Immature natural killer cell (primary cell): ENCODE data around the gene SLC25A12. TPM values are rescaled to one million over a fixed set of nuclear protein-coding genes. Genes with fewer than 3 reads are reported as not detected.
A peak's percentile ranks its signal among the peaks of the same experiment; 100 is the strongest.

Source experiments
- DNase-seq, 3 donors: peaks; one replicate each; pipeline ENCODE4 v3.0.0; 2022; ENCODE audit warnings: mixed read lengths in 1 of 3
- H3K27ac Mint-ChIP-seq, 6 donors: one replicate each; pipeline ENCODE4 v1.8.0; 2020; ENCODE audit warnings: mixed read lengths in 6 of 6, mild to moderate bottlenecking in 5 of 6, inconsistent platforms in 4 of 6, moderate library complexity in 3 of 6
- H3K27me3 Mint-ChIP-seq, 3 donors: one replicate each; pipeline ENCODE4 v1.8.0; 2020 to 2021; ENCODE audit warnings: low read depth in 3 of 3, mild to moderate bottlenecking in 3 of 3, mixed read lengths in 3 of 3, moderate library complexity in 3 of 3, inconsistent platforms in 1 of 3
- H3K36me3 Mint-ChIP-seq, 3 donors: one replicate each; pipeline ENCODE4 v1.8.0; 2020; ENCODE audit warnings: mixed read lengths in 3 of 3, inconsistent platforms in 2 of 3, mild to moderate bottlenecking in 2 of 3
- H3K4me1 Mint-ChIP-seq, 2 donors: one replicate each; pipeline ENCODE4 v1.8.0; 2020; ENCODE audit warnings: inconsistent platforms in 2 of 2, mild to moderate bottlenecking in 2 of 2, mixed read lengths in 2 of 2, moderate library complexity in 1 of 2
- H3K4me3 Mint-ChIP-seq, 5 donors: one replicate each; pipeline ENCODE4 v1.8.0; 2020; ENCODE audit warnings: mild to moderate bottlenecking in 5 of 5, mixed read lengths in 5 of 5, inconsistent platforms in 3 of 5, moderate library complexity in 3 of 5
- H3K9me3 Mint-ChIP-seq, 6 donors: one replicate each; pipeline ENCODE4 v1.8.0; 2020; ENCODE audit warnings: mild to moderate bottlenecking in 6 of 6, mixed read lengths in 6 of 6, inconsistent platforms in 4 of 6, moderate library complexity in 3 of 6
- polyA plus RNA-seq, 3 donors: library from polyadenylated mRNA; unstranded; fragments of 300-500 nt; fragmentation: Illumina TruSeq; gene quantifications; one replicate each; pipeline ENCODE4 v1.2.3, GENCODE V29; 2021

Gene SLC25A12
- polyA plus RNA-seq, 3 donors from 2014 or later: 14.1 to 19.8 (median 19.2) TPM

DNA sequence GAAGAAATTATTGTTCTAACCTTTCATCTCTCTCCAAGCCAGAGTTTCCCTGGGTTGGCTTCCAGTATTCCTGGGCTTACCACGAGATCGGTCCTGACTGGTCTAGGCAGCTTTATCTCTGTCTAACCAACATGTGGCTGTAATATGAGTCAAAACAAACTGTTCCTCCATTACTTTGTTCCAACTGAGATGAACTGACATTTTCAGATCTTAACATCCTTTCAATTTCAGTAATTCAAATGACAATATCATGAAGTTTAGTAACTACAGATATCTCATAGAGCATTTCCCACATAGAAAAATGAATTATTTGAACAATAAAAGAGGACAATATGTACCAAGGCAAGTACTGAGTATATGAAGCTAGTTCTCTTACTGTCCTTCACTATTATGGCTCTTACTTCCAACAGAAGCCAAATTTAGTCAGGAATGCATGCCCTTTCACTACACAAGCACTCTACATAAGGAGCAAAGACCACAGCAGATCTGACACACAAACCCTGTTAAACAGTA, 15.5 kb downstream of the SLC25A12 start:
- no peak for DNase-seq
- Mint-ChIP-seq H3K4me3 (no peak overlapping the region), H3K9me3 (no peaks in the 10 kb centered on the region), H3K4me1 (peaks cover 20 to 35% of the 10 kb centered on the region in 2 donors), H3K36me3 (peaks cover 4 to 12% (median 11%) of the 10 kb centered on the region in 3 donors), H3K27me3 (no peaks in the 10 kb centered on the region), H3K27ac (no peak overlapping the region)

DNA sequence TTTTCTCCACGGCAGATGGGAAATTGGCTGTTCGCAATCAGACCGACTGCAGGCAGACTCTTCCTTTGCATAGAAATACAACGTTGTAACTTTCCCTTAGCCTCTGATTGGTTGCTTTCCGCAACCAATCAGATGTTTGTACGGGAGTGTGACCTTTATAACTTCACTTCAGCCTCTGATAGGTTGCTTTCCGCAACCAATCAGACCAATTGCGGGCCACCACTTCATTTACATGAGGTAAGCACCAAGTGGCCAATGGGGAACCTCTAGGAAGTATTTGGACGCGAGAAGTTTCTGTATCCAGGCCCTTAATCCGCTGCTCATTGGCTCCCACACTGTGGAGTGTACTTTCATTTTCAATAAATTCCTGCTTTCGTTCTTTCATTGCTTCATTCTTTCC, 19.1 kb downstream of the SLC25A12 start:
- peaks cover 16 to 19% (median 18%) of the 10 kb centered on the region in 3 donors for H3K36me3 Mint-ChIP-seq
- no peaks in the 10 kb centered on the region for H3K9me3 Mint-ChIP-seq
- no peaks in the 10 kb centered on the region for H3K27me3 Mint-ChIP-seq
- peak overlapping the region in 3 of 5 donors; percentile 14 to 56 (median 46) for H3K4me3 Mint-ChIP-seq
- peak overlapping the region in 2 of 6 donors; percentile 18 to 54 for H3K27ac Mint-ChIP-seq
- DNase-seq: no peak
- H3K4me1 Mint-ChIP-seq: peaks cover 20 to 29% of the 10 kb centered on the region in 2 donors

DNA sequence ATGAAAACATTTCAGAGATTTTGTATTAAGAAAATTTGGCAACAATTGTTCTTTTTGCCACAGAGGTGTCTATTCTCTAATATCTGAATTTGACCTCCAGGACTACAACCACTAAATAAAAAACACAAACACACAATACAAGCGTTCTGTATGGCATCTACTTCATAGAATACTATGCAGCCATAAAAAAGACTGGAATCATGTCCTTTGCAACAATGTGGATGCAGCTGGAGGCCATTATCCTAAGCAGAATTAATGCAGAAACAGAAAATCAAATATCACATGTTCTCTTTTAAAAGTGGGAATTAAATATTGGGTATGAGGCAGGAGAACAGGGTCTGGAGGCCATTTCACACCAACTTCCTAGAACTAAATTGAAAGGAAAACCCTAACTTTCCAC, 19.5 kb downstream of the SLC25A12 start:
- Mint-ChIP-seq H3K4me3 (no peak overlapping the region), H3K27ac (no peak overlapping the region), H3K36me3 (peaks cover 16 to 19% (median 18%) of the 10 kb centered on the region in 3 donors), H3K9me3 (no peaks in the 10 kb centered on the region), H3K4me1 (peaks cover 20 to 25% of the 10 kb centered on the region in 2 donors), H3K27me3 (no peaks in the 10 kb centered on the region)
- DNase-seq: no peak

DNA sequence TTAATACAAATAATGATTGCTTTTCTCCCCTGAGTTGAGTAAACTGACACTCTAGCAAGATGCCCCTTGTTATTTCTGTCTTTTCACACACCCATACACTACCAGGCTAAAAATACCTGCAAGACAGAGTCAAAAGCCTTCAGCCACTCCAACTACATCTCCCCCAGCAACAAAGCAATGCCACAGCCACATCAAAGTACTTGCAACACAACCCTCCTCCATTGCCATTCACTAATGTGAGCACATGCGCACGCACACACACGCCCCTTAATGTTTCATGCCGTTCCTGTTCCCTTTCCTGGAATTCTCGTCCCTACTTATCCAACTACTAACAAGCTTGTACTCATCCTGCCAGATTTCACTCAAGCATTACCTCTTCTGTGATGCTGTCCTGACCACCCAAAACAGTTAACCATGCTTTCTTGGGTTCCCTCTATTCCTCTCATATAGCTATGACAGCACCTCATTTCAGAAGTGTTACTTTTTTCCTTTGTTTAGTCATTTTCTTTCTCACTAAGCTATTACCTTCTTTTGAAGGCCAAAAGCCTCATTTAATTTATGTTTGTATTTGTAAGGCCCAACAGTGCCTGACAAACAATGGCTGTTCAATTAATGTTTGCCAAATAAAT, 29.6 kb downstream of the SLC25A12 start:
- H3K27ac Mint-ChIP-seq: no peak overlapping the region
- peaks cover 2 to 10% of the 10 kb centered on the region in 2 donors for H3K4me1 Mint-ChIP-seq
- no peak overlapping the region for H3K4me3 Mint-ChIP-seq
- no peaks in the 10 kb centered on the region for H3K27me3 Mint-ChIP-seq
- H3K9me3 Mint-ChIP-seq: no peaks in the 10 kb centered on the region
- DNase-seq: no peak
- H3K36me3 Mint-ChIP-seq: peaks cover 1 to 16% (median 6%) of the 10 kb centered on the region in 3 donors

DNA sequence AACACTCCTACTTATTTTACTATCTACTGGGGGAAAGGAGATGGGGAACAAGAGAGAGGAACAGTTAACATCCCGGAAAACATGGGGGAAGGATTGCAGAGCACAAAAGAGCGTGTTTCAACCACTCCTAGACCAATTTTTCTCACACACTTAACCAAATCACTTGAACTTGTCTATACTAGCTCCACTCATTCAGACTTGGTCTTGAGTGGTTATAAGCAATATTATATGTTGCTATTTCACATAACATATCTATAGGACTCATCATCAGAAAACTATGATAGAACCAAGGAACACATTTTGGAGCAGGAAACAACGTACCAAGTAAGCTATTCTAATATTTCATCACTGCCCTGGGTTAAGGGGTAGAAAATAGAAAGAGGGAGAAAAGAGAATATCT, 31.5 kb downstream of the SLC25A12 start:
- H3K27ac Mint-ChIP-seq: no peak overlapping the region
- no peak overlapping the region for H3K4me3 Mint-ChIP-seq
- H3K9me3 Mint-ChIP-seq: no peaks in the 10 kb centered on the region
- H3K27me3 Mint-ChIP-seq: no peaks in the 10 kb centered on the region
- H3K36me3 Mint-ChIP-seq: peaks cover 4 to 15% (median 6%) of the 10 kb centered on the region in 3 donors
- peaks cover 2 to 17% of the 10 kb centered on the region in 2 donors for H3K4me1 Mint-ChIP-seq
- DNase-seq: no peak

DNA sequence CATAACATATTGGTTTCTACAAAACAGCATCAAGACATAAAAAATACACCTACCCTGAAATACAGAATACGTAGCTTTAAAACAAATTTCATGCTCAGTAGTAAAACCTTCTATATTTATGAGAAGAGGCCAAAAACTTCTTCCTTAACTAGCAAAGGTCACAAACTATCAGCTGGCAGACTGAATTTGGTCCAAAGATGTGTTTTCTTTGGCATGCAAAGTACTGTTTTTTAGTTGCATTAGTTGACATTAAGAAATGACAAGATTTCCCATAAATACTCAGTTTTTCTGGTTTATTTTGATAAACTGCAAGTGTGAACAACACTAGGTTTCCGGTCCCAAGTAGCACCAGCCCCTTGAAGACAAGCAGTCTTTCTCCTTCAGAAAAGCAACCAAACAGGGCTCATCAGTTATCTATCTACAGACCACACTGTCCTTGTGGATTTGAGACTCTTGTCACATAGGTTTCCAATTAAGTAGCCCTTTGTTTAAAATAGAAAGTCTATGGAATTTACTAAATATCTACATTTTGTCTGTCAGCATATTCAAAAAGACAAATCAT, 35.6 kb downstream of the SLC25A12 start:
- no peaks in the 10 kb centered on the region for H3K27me3 Mint-ChIP-seq
- H3K9me3 Mint-ChIP-seq: no peaks in the 10 kb centered on the region
- no peak overlapping the region for H3K27ac Mint-ChIP-seq
- peaks cover 10 to 18% (median 17%) of the 10 kb centered on the region in 3 donors for H3K36me3 Mint-ChIP-seq
- H3K4me3 Mint-ChIP-seq: no peak overlapping the region
- peaks cover 0 to 8% of the 10 kb centered on the region in 2 donors for H3K4me1 Mint-ChIP-seq
- no peak for DNase-seq

DNA sequence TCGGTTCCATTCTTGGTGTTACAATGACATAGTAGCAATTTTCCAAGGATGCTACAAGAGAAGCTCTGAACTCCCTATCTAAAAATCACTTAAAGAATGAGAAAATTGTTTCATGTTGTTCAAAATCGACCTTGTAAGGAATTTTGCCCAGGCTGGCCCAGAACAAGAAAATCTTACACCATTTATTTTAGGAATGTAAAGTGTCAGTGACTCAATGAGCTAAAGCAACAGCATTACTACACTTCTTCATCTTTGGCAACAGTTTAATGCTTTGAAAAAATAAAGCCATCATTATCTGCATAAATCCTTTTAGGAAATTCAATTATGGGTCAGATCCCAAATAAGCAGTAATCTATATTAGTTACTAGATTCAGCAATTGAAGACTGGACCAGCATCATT, 38.6 kb downstream of the SLC25A12 start:
- H3K27ac Mint-ChIP-seq: no peak overlapping the region
- no peak for DNase-seq
- no peak overlapping the region for H3K4me3 Mint-ChIP-seq
- peaks cover 20 to 24% (median 21%) of the 10 kb centered on the region in 3 donors for H3K36me3 Mint-ChIP-seq
- no peaks in the 10 kb centered on the region for H3K27me3 Mint-ChIP-seq
- H3K4me1 Mint-ChIP-seq: peaks cover 0 to 8% of the 10 kb centered on the region in 2 donors
- H3K9me3 Mint-ChIP-seq: no peaks in the 10 kb centered on the region

DNA sequence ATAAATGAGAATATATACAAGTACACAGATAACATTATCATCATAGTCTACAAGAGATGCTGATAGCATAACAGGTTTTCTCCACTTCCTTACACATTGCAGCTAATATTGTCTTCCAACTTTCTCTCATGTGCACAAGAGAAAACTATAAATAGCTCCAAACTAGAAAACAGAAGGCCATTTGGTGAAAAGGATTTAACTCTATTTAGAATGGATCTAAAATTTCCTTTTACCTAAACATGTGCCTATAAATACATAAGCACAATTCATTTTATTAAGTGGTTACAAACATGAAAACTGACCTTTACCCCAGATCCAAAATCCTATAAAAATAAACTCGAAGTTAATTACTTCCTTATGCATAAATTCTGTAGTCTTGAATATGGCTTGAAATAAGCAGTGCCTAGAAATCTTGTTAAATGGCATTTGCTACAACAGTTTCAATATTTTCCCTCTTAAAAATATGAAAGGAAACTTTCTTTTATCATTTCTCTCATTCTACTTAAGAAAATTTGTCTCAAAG, 41.6 kb downstream of the SLC25A12 start:
- Mint-ChIP-seq H3K36me3 (peaks cover 20 to 25% (median 21%) of the 10 kb centered on the region in 3 donors), H3K4me1 (no peaks in the 10 kb centered on the region), H3K4me3 (no peak overlapping the region), H3K9me3 (no peaks in the 10 kb centered on the region), H3K27ac (peak overlapping the region in 1 of 6 donors; percentile 50), H3K27me3 (no peaks in the 10 kb centered on the region)
- DNase-seq: no peak

DNA sequence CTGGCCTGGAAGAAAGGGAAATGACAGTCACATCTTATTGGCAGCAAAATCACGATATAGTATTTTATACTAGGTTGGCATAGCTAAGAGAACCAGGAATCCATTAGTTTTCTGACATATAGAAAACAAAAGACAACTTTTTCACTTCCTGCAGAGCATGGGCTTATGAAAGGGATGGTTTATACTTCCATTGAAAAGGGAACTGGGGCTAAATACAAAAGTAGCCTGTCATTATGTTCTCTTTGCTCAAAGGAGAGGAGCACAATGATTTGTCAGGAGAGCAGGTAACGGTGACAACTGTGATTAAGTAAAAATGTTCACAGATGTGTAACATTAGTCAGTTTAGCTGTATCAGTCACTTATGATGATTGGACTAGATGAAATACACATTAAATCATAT, 46.4 kb downstream of the SLC25A12 start:
- Mint-ChIP-seq H3K27ac (no peak overlapping the region), H3K4me3 (no peak overlapping the region), H3K27me3 (no peaks in the 10 kb centered on the region), H3K36me3 (peaks cover 6 to 19% (median 17%) of the 10 kb centered on the region in 3 donors), H3K4me1 (no peaks in the 10 kb centered on the region), H3K9me3 (no peaks in the 10 kb centered on the region)
- DNase-seq: no peak

DNA sequence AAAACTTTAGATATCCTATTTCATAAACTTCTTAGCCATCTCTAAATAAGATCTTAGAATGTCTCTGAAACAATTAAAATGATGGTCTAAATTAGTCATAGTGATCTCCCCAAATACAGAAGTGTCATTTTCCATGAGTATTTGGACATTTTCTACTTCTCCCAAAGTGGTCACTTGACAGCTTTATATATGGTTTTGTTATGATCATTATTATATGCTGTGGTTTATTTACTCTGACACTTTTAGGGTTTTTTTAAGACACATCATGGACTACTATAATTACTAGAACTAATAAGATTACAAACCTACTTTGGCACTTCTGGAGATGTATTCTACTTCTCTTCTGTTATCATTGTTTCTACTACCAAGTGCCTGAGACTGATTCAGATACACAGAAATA, 47.1 kb downstream of the SLC25A12 start:
- no peaks in the 10 kb centered on the region for H3K4me1 Mint-ChIP-seq
- H3K4me3 Mint-ChIP-seq: no peak overlapping the region
- no peak for DNase-seq
- H3K36me3 Mint-ChIP-seq: peaks cover 0 to 18% (median 12%) of the 10 kb centered on the region in 3 donors
- no peak overlapping the region for H3K27ac Mint-ChIP-seq
- H3K27me3 Mint-ChIP-seq: no peaks in the 10 kb centered on the region
- no peaks in the 10 kb centered on the region for H3K9me3 Mint-ChIP-seq

DNA sequence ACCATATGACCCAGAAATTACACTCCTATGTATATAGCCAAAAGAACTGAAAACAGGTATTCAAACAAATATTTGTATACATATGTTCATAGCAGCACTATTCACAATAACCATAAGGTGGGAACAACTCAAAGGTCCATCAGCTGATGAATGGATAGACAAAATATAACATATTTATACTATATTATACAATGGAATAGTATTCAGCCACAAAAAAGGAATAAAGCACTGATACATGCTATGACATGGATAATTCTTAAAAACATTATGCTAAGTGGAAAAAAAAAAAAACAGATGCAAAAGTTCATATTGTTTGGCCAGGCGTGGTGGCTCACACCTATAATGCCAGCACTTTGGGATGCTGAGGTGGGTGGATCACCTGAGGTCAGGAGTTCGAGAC, 52.0 kb downstream of the SLC25A12 start:
- H3K4me1 Mint-ChIP-seq: no peaks in the 10 kb centered on the region
- no peak for DNase-seq
- H3K4me3 Mint-ChIP-seq: no peak overlapping the region
- no peaks in the 10 kb centered on the region for H3K27me3 Mint-ChIP-seq
- H3K9me3 Mint-ChIP-seq: no peaks in the 10 kb centered on the region
- H3K36me3 Mint-ChIP-seq: peaks cover 11 to 41% (median 40%) of the 10 kb centered on the region in 3 donors
- H3K27ac Mint-ChIP-seq: no peak overlapping the region

DNA sequence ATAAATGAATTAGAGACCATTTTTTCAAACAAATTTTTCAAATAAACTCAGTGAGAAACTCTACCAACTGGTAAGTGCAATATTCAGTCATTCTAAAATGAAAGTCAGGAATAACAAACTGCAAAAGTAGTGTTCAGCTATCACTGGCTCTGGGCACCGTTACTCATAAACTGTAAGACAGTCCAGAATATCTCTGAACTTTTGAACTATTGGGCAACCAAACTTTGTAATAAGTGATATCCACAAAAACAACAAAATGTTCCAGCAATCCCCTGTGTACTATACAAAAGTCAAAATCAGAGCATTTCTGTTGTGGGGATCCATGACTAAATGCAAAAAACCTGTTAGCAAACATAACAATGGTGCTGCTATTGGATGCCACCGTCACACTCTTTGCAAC, 56.3 kb downstream of the SLC25A12 start:
- no peak overlapping the region for H3K27ac Mint-ChIP-seq
- no peaks in the 10 kb centered on the region for H3K4me1 Mint-ChIP-seq
- no peak for DNase-seq
- no peak overlapping the region for H3K4me3 Mint-ChIP-seq
- no peaks in the 10 kb centered on the region for H3K27me3 Mint-ChIP-seq
- H3K36me3 Mint-ChIP-seq: peaks cover 41 to 69% (median 63%) of the 10 kb centered on the region in 3 donors
- H3K9me3 Mint-ChIP-seq: no peaks in the 10 kb centered on the region

DNA sequence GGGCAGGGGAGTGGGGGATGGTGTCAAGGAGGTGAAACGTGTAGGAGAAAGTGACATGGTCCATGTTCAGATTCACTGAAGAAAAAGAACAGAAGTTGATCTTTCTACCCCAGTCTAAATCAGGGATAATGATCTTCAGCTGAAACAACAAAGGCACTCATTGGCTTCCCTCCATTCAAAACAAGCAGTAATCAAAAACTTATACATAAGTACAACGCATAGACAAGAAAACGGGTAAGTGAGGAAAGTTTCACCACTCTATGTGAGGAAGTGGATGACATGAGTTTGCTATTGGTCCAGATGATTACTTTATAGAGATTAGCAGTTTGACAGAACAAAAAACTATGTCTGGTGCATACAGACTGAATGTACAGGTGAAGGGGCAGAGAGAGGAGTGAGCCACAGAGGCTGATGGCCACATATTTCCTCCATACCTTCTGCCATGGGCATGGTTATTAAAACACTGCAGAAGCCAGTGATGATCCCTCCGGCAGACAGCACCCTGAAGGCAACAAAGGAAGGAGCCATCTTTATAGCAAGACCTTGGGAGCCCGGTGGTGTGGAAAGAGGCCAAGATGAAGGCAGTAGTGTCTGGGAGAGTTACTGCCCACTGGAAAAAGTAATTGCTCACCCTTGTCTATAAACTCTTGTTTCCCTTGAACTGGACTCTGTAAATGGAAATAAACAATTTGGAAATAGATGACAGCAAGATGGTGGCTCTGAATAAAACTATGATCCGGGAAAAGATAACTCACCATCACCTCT, 57.7 kb downstream of the SLC25A12 start:
- Mint-ChIP-seq H3K27me3 (no peaks in the 10 kb centered on the region), H3K4me3 (no peak overlapping the region), H3K9me3 (no peaks in the 10 kb centered on the region), H3K36me3 (peaks cover 47 to 76% (median 71%) of the 10 kb centered on the region in 3 donors), H3K27ac (no peak overlapping the region), H3K4me1 (no peaks in the 10 kb centered on the region)
- no peak for DNase-seq

DNA sequence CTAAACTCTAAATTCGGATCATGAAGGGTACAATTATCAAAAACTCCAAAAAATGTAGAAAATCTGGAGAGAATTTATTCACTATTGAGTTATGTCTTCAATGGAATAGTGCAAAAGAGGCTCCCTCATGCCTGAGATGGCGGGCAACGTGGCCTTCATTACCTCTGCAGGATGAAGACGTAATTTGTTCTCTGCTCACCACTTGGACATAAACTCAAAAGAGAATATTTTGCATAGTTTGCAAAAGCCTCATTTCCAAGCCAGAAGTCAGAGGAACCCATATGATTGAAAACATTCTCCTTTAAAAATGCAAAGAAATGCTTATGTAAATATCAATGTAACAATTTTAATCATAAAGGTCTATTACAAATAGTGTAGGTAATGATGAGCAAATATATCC, 58.7 kb downstream of the SLC25A12 start:
- H3K27me3 Mint-ChIP-seq: no peaks in the 10 kb centered on the region
- no peak overlapping the region for H3K4me3 Mint-ChIP-seq
- H3K27ac Mint-ChIP-seq: no peak overlapping the region
- H3K4me1 Mint-ChIP-seq: no peaks in the 10 kb centered on the region
- no peaks in the 10 kb centered on the region for H3K9me3 Mint-ChIP-seq
- no peak for DNase-seq
- H3K36me3 Mint-ChIP-seq: peaks cover 52 to 78% (median 71%) of the 10 kb centered on the region in 3 donors
